ENCODE data around the gene KAT2B.

Gene KAT2B

DNA sequence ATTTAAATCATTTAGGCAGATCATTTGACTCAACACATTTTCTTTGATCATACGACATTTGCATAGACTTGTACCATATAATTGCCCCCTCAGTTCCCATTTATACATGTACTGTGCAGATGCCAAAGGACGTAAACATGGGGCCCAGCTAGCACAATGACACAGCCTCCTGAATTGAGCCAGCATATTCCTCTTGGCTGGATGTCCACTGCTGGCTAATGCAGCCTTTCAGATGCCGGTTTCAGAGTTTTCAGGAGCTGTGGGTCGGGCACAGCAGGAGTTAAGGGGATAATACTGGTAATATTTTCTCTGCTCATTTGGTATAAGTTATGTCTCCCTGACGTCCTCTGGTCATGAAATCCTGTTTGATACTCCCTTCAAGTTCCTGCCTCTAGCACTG lies 39.4 kb downstream of the KAT2B start:
- TF ChIP-seq, protein P1, sequence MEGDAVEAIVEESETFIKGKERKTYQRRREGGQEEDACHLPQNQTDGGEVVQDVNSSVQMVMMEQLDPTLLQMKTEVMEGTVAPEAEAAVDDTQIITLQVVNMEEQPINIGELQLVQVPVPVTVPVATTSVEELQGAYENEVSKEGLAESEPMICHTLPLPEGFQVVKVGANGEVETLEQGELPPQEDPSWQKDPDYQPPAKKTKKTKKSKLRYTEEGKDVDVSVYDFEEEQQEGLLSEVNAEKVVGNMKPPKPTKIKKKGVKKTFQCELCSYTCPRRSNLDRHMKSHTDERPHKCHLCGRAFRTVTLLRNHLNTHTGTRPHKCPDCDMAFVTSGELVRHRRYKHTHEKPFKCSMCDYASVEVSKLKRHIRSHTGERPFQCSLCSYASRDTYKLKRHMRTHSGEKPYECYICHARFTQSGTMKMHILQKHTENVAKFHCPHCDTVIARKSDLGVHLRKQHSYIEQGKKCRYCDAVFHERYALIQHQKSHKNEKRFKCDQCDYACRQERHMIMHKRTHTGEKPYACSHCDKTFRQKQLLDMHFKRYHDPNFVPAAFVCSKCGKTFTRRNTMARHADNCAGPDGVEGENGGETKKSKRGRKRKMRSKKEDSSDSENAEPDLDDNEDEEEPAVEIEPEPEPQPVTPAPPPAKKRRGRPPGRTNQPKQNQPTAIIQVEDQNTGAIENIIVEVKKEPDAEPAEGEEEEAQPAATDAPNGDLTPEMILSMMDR (conservative IDR thresholded peaks at IDR 0.05; ENCODE audit: low read depth, low read length) = no peak
- no peak for DNase-seq (ENCODE audit: low read depth)
- H3K4me3 ChIP-seq (ENCODE audit: low read depth, low read length) = no peak overlapping the region

DNA sequence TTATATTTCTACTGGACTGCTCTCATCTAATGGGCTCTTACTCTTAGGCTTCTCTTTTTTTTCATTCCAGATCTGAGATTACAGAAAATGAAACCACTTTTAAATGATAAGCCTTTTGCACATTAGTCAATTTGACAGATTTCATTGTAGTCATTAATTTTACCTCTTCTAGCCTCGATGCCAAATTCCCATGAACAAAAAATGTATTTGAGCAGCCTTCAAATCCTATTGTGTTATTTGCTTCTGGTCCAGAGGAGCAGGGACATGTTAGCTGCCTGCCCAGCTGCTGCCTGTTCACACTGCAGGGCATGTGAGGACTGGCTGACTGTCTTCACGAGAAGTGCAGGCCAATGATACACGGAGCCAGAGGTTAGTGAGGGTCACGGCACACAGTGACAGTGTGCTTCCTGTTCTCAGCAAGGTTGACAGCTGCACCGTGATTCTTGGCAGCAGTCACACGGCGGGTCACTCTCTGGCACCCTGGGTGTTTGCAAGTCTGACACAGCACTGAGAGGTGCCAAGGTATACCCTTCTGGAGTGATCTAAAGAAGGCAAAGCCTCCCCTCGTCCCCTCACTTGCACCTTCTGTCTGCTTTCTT lies 40.8 kb downstream of the KAT2B start:
- peak; percentile 13 for DNase-seq (ENCODE audit: low read depth)
- no peak overlapping the region for H3K4me3 ChIP-seq (ENCODE audit: low read depth, low read length)
- TF ChIP-seq, protein P1 (conservative IDR thresholded peaks at IDR 0.05; ENCODE audit: low read depth, low read length) = no peak

DNA sequence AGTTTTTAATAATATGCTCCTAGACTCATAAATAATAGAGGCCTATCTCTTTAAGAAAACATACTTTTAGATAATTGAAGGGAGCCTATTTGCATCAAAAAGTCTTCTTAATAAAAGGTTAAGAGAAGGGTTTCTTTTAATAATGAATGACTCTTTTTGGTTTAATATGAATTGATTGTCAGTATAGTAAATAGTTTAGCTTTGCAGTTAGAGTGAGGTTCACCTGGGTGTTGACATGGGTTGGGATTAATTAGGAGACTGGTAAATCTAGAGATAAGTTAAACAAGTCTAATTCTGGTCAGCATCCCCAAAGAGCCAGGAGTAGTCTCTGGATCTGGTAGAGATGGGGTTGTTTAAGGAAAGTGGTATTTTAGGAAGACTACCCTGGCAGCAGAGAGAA lies 43.0 kb downstream of the KAT2B start:
- TF ChIP-seq, protein P1 (conservative IDR thresholded peaks at IDR 0.05; ENCODE audit: low read depth, low read length) = no peak
- DNase-seq (ENCODE audit: low read depth) = no peak
- no peak overlapping the region for H3K4me3 ChIP-seq (ENCODE audit: low read depth, low read length)

DNA sequence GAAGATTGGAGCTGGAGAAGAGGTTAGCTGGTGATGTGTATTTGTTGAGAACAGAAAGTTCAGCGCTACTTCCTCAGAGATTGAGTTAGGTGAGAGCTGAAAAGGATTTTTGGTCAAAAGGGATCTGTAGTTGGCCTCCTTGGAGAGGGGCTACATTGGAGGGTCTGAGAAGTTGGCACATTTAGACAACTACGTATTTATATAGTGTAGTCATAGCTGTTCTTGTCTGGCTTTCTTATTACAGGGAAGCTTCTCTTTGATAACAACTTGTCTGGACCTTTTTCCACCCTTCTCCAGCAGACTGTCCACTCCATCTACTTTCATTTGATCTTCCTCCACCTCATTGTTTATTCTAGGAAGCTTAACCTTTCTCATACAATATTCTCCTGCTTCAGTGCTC lies 43.7 kb downstream of the KAT2B start:
- TF ChIP-seq, protein P1 (conservative IDR thresholded peaks at IDR 0.05; ENCODE audit: low read depth, low read length) = no peak
- no peak for DNase-seq (ENCODE audit: low read depth)

DNA sequence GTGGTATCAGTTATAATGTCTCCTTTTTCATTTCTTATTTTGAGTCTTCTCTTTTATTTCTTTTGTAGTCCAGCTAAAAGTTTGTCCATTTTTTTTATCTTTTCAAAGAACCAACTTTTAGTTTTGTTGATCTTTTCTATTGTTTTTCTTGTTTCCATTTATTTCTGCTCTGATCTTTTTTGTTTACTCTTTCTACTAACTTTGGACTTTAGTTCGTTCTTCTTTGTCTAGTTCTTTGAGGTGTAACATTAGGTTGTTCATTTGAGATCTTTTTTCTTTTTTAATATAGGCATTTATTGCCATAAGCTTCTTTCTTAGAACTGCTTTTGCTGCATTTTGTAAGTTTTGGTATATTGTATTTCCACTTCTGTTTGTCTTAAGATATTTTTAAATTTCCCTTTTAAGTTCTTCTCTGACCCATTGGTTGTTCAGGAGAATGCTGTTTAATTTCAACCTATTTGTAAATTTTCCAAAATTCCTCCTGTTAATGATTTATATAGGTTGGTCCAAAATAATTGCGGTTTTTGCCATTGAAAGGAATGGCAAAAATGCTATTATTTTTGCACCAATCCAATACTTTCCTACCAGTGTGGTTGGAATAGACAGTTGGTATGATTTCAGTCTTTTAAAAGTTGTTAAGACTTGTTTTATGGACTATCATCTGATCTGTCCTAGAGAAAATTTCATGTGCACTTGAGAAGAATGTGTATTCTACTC lies 51.2 kb downstream of the KAT2B start:
- TF ChIP-seq, protein P1 (conservative IDR thresholded peaks at IDR 0.05; ENCODE audit: low read depth, low read length) = no peak
- DNase-seq (ENCODE audit: low read depth) = no peak
- H3K4me3 ChIP-seq (ENCODE audit: low read depth, low read length) = no peak overlapping the region

More for the DNA sequence above, 43.7 kb downstream of the KAT2B start:
- H3K4me3 ChIP-seq (ENCODE audit: low read depth, low read length) = no peak overlapping the region

DNA sequence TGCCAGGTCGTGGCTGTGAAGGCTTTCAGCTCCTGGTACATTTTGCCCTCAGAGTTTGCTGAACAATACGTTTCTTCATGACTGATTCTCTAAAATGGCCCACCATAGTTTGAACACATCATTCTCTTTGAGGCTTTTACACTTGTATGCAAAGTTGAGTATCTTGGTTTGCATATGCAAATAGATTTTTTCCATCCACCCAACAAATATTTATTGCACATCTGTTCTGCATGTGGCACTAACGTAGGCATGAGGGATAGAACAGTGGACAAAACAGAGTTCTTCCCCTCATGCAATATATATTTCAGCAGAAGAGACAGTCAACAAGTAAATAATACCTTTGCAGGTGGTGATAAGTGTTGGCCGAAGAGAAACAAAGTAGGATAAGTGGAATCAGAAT lies 55.2 kb downstream of the KAT2B start:
- TF ChIP-seq, protein P1 (conservative IDR thresholded peaks at IDR 0.05; ENCODE audit: low read depth, low read length) = no peak
- DNase-seq (ENCODE audit: low read depth) = no peak

More for the DNA sequence above, 55.2 kb downstream of the KAT2B start:
- no peak overlapping the region for H3K4me3 ChIP-seq (ENCODE audit: low read depth, low read length)

All from choroid plexus epithelial cell (primary cell).